Effector CD4-positive, alpha-beta T cell (primary cell): ENCODE measurements around the gene FBXW7.

Experiments used
- DNase-seq: peaks from one replicate; pipeline ENCODE4 v3.0.0-alpha.2; 2020

Gene FBXW7

DNA sequence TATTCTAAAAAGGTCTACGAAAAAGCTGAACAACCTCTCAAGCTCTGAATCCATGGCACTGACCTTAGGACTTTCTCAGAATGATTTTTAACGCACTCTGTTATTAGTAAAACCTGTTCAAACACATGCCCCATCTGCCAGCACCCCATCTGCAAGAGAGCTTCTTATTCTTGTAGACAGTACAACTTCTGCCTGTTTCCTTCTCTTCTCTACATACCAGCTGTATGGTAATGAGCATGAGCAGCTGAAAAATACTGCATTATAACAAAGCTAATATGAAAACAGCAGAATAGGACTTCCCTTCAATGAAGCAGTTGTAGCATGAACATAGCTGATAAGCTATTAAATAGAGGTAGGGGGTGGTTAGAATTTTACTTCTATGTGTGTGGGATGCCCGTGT, 167.9 kb downstream of the FBXW7 start:
- no peak for DNase-seq

DNA sequence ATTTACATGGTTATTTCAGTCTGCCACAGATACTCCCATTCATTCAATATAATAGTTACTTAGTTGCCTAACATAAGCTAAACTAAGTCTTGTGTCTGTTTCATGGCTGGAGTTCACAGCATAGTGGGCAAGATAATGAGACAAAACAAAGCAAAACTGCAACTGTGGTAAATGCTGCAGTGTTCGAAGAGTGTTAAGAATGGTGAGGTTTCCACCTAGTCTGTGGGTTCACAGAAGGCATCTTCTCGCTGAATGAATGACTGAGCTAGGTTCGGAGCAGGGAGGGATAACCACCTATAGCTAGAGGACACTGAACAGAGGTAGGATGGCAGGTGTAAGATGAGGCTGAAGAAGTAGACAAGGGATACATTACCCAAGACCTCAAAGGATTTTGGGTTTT, 171.0 kb downstream of the FBXW7 start:
- DNase-seq, result no peak

DNA sequence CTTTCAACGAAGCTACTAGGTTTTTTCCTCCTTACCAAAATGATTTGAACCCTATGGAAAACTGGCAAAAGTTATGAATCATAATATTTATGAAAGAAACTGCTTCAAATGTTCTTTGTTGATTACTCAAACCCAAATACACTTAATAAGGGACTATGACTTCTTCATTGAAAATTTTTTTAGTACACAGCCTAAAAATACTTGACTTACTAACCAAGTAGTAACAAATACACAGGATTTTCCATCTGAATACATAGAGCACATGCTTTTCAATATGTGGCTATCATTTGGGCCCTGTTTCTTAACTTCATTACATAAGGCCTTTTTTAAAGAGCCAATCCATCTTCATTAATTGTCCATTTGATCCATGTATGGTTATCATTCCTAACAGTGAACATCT, 171.5 kb downstream of the FBXW7 start:
- no peak for DNase-seq

DNA sequence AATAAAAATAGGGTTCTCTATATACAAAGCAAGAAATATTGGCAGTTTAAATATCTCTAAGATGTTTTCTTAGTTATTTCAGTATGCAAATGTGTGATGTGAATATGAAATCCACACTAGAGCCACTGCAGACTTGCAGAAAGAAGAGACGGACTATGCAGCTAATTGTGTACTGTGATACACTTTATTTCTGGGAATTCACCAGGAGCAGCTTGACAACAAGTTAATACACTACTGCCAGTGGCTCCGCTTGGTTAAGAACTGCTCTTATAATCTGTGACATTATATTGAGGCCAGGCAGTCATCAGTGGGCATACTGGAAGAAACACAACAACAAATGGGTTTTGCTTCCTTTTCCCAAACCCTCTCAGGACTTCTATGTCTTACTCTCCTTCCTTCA, 172.0 kb downstream of the FBXW7 start:
- DNase-seq, result no peak

DNA sequence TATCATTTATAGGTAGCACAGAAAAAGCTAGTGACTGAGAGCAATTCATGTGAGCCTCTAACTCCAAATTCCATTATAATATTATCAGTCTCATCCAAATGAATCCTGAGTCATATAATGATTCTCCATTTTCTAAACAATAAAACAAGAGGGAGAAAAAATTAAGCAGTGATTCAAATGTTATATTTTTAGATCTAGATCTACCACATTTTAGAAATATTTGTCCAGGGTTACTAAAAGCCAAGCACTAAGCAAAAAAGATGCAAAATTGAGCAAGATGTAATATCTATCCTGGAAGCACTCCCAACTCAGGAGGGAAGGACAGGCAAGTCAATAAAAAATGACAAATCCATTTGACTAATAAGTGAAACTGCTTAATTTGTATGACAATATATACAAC, 172.8 kb downstream of the FBXW7 start:
- no peak for DNase-seq

DNA sequence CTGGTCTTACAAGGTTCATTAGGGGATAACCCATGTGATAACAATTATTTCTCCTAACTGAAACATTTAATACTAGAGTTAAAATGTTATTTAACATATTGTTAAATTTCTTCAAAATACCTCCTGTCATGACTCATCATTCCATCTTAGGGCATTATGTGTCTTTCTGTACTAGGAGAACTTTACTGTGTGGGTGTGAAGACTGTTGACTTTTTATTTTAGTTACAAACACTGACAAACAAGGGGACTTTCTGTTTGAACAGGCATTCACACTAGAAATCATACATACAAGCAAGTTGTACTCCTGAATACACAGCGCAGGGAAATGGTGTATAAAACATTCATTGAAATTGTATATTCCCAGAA, 175.9 kb downstream of the FBXW7 start:
- DNase-seq, result no peak

DNA sequence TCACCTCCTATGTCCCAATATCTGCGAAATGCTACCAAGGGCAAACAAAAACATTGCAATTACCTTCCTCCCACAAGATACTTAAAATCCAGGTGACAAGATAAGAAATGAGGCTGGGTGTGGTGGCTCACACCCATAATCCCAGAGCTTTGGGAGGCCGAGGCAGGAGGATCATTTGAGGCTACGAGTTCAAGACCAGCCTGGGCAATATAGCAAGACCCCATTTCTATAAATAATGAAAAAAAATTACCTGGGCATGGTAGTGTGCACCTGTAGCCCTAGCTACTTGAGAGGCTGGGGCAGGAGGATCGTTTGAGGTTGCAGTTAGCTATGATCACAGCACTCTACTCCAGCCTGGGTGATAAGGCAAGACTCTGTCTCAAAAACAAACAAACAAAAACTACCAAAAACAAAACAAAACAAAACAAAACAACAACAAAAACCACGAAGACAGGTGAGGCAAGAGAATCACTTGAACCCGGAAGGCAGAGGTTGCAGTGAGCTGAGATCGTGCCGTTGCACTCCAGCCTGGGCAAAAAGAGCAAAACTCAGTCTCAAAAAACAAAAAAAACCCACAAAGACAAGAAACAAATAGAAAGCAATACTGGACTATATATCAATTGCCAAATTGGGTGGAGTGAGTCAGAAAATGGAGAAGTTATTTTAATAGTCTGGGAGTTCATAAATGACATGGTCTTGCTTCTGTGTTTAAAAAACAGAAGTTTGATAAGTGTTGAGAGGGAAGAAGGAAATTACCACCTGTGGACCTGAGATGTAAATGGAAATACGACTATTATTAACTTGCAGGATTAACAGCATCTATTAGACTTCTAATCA, 176.5 kb downstream of the FBXW7 start:
- DNase-seq, result no peak

DNA sequence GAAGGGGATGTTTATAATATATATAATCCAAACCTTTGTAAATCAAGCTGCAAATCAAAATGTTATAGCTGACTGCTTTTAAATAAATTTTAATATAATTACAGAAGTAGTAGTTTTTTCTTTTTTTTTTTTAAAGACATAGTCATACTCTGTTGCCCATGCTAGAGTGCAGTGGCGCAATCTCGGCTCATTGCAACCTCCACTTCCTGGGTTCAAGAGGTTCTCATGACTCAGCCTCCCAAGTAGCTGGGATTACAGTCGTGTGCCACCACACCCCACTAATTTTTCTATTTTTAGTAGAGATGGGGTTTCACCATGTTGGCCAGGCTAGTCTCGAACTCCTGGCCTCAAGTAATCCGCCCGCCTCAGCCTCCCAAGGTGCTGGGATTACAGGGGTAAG, 178.7 kb downstream of the FBXW7 start:
- no peak for DNase-seq

DNA sequence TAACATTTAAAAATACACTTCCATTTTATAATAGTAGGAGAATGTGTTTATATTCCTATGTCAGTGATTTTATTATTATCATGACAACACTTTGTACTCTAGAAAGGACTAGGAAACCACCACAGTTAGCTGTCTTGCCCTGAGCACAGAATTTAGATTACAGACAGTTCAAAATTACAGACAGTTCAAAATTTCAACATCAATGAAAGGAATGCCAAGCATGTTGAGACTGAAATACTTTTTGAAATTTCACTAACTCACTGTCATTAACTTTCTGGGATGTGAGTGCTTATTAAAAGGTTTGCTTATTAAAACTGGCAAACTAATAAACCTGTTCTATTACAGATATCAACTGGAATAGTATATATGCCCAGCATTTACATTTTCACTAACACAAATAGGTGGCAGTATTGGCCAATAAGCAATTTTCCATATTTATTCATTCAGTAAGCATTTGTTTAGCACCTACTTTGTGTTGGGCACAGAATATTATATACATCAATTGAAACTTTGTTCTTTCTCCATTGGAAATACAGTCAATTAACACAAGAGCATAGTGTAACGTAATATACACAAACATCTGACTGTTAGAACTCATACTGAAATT, 179.4 kb downstream of the FBXW7 start:
- DNase-seq, result no peak

DNA sequence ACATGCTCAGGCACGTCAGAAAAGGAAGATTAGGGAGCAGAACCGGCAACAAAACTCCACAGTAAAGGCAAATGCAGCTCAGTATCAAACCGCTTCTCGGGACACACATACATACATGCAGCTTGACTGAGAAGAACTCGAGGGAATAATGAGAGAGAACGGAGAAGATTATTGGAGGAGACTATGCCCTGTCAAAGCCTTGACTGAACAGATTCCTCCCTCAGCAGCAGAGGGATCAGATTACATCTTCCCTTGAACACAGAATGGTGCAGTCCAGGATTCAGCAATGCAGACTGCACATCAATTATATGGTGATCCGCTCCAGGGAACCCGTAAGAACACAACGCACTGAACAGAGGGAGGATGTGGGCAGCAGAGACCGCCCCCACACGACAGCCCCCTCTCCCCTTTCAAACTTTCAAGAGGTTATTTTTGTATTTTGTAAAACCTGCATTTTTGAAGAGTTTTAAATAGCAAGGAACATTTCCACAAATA, 183.2 kb downstream of the FBXW7 start:
- DNase-seq, result no peak

DNA sequence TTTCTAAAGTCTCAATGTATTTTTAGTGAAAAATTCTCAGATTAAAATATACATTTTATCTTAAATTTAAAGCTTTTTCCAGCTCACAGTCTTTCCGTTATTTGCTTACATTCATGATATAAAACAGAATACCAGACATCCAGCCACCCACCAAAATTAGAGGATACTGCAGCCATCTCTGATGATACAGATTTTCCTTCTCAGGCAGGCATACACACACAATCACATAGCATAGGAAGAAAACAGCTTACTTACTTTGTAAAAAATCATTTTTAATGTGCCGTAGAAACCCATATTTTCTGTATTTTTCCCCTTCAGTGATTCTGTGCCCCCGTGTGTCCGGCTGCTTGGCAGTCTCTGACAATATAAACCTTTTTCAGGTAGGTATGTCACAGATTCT, 183.7 kb downstream of the FBXW7 start:
- DNase-seq, result no peak

DNA sequence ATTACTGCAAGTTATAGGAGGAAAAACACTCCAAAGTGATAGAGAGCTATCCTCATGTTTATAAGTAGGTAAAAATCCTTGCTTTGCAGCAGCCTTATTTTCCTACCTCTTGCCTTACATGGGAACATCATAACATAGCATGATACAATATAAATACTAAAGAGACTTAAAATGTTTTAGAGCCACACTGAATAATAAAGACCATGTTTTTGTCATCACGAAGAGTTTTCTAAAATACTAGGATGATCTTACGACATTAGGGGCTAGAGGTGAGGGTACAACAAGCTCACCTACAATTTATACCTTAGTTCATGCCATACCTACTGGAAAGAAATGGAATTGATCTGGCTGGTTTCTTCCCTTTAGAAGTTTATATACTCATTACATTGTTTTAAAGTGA, 184.8 kb downstream of the FBXW7 start:
- no peak for DNase-seq

DNA sequence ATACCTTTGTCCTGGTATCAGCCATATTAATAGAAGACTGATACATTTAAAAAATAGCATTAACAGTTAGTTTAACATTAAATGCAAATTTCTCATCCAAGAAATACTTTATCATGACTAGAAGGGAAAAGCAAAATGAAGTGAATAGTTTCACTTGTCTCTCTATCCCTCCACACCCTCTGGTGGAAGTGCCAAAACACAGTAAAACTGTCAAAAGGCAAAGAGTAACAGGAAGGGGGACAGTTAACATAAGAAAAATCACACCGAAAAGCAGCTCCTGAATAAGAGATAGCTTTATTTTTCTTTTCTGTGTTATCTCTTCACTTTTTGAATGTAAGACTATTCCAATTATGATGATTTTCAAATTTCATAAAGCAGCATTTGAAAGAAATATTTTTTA, 187.2 kb downstream of the FBXW7 start:
- no peak for DNase-seq

DNA sequence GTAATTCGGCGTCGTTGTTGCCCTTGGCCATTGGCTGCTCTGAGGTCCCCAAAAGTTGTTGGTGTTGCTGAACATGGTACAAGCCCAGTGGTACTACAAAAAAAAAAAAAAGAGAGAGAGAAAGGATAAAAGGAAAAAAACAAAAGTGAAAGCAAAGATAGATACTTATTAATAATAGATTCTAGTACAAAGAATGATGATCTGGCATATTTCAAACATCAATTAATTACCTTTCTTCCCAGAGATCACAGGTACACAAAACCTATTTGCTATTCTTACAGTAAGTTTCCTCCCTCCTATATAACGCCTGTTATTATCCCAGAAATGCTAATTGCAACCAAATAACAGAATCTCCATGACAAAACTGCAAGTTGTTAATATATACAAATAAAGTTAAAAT, 188.9 kb downstream of the FBXW7 start:
- no peak for DNase-seq

DNA sequence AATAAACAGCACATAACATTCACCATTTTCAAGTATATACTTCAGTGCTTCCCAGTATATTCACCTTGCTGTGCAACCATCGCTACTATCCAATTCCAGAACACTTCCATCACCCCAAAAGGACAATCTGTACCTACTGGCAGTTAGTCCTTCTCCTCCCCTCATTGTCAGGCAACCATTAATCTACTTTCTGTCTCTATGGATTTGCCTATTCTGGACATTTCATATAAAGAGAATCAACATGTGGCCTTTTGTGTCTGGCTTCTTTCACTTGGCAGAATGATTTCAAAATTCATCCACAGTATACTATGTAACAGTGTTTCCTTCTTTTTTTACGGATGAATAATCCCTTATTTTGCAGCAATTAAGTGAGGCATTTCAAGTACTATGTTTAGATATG, 189.4 kb downstream of the FBXW7 start:
- DNase-seq, result no peak

DNA sequence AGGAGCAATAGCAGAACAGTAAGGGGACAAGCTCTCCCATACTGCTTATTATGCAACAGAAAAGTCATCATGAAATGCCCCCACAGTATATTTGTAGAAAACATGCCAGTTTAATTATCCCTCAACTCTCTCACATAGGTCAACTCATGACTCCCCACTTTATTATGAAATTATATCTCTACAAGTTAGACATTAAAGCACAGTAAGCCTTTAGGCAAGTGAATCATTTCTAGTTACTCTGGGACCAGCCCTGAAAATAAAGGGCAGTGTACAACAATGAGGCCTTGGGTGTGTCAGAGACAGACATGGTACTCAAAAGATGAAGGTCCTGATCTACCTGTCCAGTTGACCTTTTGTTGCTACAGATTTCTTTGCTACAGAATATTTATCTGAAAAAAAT, 191.9 kb downstream of the FBXW7 start:
- no peak for DNase-seq

DNA sequence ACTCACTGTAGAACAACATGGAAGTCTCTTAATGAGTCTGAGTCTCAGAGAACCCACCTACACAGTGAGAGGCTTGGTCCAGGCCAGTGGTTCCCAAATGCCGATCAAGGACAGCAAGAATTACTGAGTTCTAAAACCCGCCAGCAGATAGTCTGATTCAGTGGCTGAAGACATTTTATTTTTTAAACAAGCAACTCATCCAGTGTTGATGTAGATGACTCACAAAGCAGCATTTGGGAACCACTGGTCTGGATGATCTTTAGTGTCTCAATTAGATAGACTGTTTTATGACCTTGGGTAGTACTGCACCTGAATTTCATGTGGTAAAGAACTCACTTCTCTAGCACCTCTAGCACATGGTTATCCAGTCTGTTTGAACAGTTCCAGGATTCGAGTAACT, 193.6 kb downstream of the FBXW7 start:
- DNase-seq, result no peak

DNA sequence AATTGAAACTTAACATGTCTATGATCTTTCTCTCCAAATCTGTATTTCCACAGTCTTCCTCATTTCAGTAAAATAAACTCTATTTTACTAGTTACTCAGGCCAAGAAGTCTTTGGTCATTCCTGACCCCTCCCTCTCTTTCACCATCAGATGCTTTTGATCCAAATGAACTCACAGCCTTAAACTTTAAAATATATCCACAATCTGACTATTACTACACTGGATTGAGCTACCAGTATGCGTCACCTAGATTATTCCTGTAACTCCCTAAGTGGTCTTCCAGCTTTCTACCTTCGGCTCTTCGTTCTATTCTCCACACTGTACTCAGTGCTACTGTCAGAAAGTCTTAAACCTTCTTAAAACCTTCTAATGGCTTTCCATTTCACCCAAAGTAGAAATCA, 195.1 kb downstream of the FBXW7 start:
- DNase-seq, result no peak

DNA sequence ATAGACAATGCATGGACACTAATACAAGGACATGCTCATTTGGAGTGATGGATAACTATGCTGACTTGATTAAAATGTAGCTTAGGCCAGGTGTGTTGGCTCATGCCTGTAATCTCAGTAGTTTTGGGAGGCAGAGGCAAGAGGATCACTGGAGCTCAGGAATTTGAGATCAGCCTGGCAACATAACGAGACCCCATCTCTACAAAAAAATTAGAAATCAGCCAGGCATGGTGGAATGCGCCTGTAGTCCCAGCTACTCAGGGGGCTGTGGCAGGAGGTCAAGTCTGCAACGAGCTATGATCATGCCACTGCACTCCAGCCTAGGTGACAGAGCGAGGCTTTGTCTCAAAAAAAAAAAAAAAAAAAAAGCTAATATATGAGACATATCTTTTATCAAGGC, 196.3 kb downstream of the FBXW7 start:
- DNase-seq, result no peak

DNA sequence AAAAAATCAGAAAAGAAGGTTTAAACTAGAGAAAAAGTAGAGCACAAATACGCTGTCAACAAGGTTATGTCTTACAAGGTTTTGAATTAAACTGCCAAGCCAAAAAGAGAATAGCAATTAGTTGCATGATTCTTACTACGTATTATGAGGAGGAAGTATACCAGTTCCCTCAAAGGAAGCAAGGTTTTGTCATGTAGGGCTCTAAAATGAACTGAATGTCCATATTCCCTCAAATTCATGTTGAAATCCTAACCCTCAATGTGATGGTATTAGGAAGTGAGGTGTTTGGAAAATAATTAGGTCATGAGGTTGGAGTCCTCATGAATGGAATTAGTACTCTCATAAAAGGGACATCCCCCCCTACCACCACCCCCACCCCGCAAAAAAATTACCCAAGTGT, 201.0 kb downstream of the FBXW7 start:
- no peak for DNase-seq

DNA sequence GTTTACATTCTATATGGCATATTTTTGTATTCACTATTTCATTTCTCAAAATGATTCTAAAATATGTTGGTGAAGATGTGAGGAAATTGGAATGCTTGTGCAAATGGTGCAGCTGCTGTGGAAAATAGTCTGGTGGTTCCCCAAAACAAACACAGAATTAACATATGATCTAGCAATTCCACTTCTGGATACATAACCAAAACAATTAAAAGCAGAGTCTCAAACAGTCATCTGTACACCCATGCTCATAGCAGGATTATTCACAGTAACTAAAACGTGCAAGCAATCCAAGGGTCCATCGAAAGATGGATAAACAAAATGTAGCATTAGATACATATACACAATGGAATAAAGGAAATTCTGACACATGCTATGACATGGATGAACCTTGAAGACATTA, 204.8 kb downstream of the FBXW7 start:
- DNase-seq, result no peak

DNA sequence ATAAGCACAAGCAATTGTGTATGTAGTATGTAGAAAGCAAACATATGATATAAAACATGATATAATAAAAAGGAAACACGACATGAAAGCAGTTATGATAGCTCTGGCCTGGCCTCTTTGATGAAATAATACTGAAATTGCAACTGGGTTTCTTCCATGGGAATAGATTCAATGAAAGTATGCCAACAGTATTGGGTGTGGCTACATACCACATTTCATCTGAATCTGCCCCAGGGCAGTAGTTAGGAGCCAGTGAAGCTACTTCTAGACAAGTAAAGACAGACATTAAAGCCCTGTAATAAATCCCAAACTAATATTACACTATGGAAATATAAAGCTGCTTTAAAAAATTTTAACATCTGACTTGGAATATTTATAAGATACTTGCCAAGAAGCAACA, 207.3 kb downstream of the FBXW7 start:
- no peak for DNase-seq

DNA sequence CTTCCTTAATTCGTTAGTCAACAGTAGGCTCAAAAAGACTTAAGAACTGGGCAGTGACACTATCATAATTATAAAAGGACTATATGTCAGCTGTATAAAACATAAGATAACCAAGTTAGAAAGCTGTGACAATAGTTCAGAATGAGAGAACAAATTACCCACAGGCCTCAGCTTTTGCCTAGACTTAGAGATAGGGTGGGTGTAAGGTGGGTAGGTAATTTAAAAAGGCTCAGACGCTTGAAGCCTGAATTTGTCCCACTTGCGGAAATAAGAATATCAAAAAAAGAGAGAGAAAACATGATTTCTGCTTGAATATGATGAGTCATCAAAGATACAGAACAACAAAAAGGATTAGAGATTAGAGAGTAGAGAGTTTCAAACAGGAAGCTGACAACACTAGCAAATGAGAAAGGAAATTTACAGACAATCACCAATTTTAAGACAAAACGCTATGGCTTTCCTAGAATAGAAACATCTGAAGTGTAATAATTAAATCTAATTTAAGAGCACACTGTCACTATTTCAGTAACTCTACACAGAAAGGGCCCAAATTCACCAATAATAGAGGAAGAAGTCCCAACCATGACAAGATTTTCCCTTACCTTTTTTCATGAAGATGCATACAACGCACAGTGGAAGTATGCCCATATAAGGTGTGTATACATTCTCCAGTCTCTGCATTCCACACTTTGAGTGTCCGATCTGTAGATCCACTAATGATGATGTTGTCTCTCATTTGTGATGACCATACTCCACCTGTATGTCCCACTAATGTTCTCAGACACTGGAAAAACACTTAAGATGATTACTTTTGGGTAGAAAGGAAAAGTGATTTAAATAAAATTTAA, 208.1 kb downstream of the FBXW7 start:
- no peak for DNase-seq

DNA sequence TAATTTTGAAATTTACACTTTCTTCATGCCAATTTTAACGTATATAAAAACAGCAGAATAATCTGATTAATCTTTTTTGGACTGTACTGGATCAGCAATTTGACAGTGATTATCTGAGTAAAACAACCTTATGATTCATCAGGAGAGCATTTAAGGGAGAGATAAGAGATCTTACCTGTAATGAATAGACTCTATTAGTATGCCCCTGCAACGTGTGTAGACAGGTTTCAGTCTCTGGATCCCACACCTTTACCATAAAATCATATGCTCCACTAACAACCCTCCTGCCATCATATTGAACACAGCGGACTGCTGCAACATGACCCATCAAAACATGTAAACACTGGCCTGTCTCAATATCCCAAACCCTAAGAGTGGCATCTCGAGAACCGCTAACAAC, 210.1 kb downstream of the FBXW7 start:
- no peak for DNase-seq
